ENCODE results near the gene MRPL34.

GRCh38 chr19:17327068-17327653, 21.5 kb downstream of the MRPL34 start:
- no peak for TF ChIP-seq CTCF (IDR thresholded peaks at IDR 0.05 in 4 of 5, conservative IDR thresholded peaks at IDR 0.05 in 1 of 5)
- no peak for TF ChIP-seq POLR2A (IDR thresholded peaks at IDR 0.05)
